SH-SY5Y (cell line): ENCODE results near the gene HPS3.

Experiments
- GATA2 ChIP-seq: IDR thresholded peaks from 2 replicates; pipeline ENCODE4 v1.6.1; 2011; ENCODE audit warnings: mild to moderate bottlenecking, low read depth, low read length
- GATA3 ChIP-seq: IDR thresholded peaks from 2 replicates; pipeline ENCODE4 v1.6.1; 2011; ENCODE audit warnings: low read depth, mild to moderate bottlenecking, low read length, moderate library complexity

Gene HPS3

GRCh38 chr3:149153402-149153801 lies 24.0 kb downstream of the HPS3 start:
- no peak for TF ChIP-seq GATA3
- TF ChIP-seq GATA2 = no peak; the same call in 1 of the 2 replicates

GRCh38 chr3:149160754-149161300 lies 31.4 kb downstream of the HPS3 start:
- TF ChIP-seq GATA3 (no peak), GATA2 (no peak)

- TF ChIP-seq GATA2 (no peak), GATA3 (no peak)
These were observed 32.6 kb downstream of the HPS3 start for GRCh38 chr3:149162007-149162406.

GRCh38 chr3:149163066-149163465 lies 33.6 kb downstream of the HPS3 start:
- TF ChIP-seq GATA2 (no peak), GATA3 (no peak)

- TF ChIP-seq GATA3 (no peak), GATA2 (no peak)
These were observed 38.5 kb downstream of the HPS3 start for GRCh38 chr3:149167898-149168297.

- TF ChIP-seq GATA3 = no peak
- TF ChIP-seq GATA2 = no peak
These were observed 41.2 kb downstream of the HPS3 start for GRCh38 chr3:149170672-149171071.

GRCh38 chr3:149174901-149175300 lies 45.5 kb downstream of the HPS3 start:
- TF ChIP-seq GATA2 (no peak), GATA3 (no peak)

GRCh38 chr3:149177122-149177521 lies 47.7 kb downstream of the HPS3 start:
- TF ChIP-seq GATA3 (no peak), GATA2 (no peak)

- TF ChIP-seq GATA3 = no peak
- TF ChIP-seq GATA2 = no peak
These were observed 49.8 kb downstream of the HPS3 start for GRCh38 chr3:149179220-149179619.

- TF ChIP-seq GATA3 (no peak), GATA2 (no peak)
These were observed 50.7 kb downstream of the HPS3 start for GRCh38 chr3:149180057-149180573.

GRCh38 chr3:149181182-149181581 lies 51.7 kb downstream of the HPS3 start:
- TF ChIP-seq GATA3 (no peak), GATA2 (no peak)

- no peak for TF ChIP-seq GATA3
- TF ChIP-seq GATA2 = no peak
These were observed 56.8 kb downstream of the HPS3 start for GRCh38 chr3:149186219-149186618.

- TF ChIP-seq GATA2 = no peak
- TF ChIP-seq GATA3 = no peak
These were observed 57.3 kb downstream of the HPS3 start for GRCh38 chr3:149186721-149187120.

- TF ChIP-seq GATA2 (no peak), GATA3 (no peak)
These were observed 59.1 kb downstream of the HPS3 start for GRCh38 chr3:149188494-149188893.

GRCh38 chr3:149195221-149195620 lies 65.8 kb downstream of the HPS3 start:
- TF ChIP-seq GATA2 = no peak
- no peak for TF ChIP-seq GATA3

GRCh38 chr3:149197669-149198068 lies 68.2 kb downstream of the HPS3 start:
- TF ChIP-seq GATA2 (no peak), GATA3 (no peak)
